Stimulated activated CD8-positive, alpha-beta memory T cell treated with anti-CD3 and anti-CD28 coated beads, Interleukin-7, amount 100 ng/mL, for 48 hours (primary cell): ENCODE data around the gene ATP8A2.

ENCODE experiments used
- DNase-seq, 2 donors: peaks; one replicate each; pipeline ENCODE4 v3.0.0-alpha.2; 2020; ENCODE audit warnings: low read depth in 1 of 2; ENCODE audit errors: extremely low read depth in 1 of 2

ATP8A2 gene

GRCh38 chr13:26021516-26021915 is 649.7 kb downstream of the ATP8A2 start:
- DNase-seq: no peak

DNA sequence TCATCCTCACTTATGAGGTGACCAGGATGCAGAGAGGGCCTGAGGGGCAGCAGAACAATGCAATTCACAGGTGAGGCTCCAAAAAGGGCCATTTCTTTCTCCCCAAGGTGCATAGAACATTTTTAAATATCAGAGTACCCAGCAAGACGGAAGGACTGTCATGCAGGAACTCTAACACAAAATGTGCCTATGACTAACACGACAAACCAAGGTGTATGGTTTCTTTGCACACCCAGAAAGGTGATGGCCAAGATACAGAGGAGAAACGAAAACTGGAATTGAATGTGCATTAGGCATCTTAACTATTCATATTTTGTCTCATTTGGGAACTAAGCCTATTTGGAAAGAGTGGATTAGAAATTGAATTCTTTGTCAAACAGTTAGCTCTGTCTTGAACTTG is 650.2 kb downstream of the ATP8A2 start:
- no peak for DNase-seq

GRCh38 chr13:26022538-26023292 is 650.9 kb downstream of the ATP8A2 start:
- no peak for DNase-seq

- DNase-seq: no peak
Observed at GRCh38 chr13:26024558-26024957, 652.8 kb downstream of the ATP8A2 start.

DNA sequence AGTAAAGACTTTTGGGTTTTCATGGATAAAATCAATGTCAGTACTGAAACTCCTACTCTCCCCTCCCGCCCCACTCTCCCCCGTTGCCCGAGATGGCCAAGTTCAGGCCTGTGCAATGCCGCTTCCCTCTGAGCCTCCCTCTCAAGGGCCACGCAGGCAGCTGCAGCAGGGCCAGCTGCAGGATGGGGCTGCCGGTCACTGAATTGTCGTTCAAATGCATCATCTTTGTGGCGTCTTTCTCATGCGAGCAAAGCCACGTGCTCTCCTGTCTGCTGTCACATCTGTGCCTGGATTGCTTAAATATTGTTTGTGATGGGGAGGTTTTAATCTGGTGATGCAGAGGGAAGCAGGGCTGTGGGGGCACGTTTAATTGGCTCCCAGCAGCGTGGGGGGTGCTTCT is 653.4 kb downstream of the ATP8A2 start:
- no peak for DNase-seq

GRCh38 chr13:26025771-26026170 is 654.0 kb downstream of the ATP8A2 start:
- DNase-seq: no peak

- no peak for DNase-seq
Observed at GRCh38 chr13:26026211-26026610, 654.4 kb downstream of the ATP8A2 start.

GRCh38 chr13:26029581-26030136 is 657.9 kb downstream of the ATP8A2 start:
- no peak for DNase-seq

DNA sequence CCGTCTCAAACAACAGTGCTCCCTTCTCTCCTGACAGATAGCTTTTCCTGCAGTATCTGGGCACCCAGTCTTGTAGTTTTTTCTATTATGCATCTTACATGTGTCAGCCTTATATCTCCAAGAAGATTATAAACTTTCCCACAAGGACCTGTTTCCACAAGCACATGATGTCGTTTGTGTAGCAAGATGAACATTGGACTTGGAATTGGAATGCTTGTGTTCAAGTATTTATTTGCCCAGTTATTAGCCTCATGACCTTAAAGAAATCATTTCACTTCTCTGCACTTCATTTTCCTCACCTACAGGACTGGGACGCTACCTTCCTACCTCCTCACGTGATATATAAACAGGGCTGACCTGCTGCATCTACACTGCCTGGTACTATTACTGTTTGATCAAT is 658.6 kb downstream of the ATP8A2 start:
- no peak for DNase-seq

GRCh38 chr13:26034018-26034417 is 662.2 kb downstream of the ATP8A2 start:
- no peak for DNase-seq

- DNase-seq: no peak
Observed at GRCh38 chr13:26036383-26036782, 664.6 kb downstream of the ATP8A2 start.

- no peak for DNase-seq
Observed at GRCh38 chr13:26037302-26037701, 665.5 kb downstream of the ATP8A2 start.

DNA sequence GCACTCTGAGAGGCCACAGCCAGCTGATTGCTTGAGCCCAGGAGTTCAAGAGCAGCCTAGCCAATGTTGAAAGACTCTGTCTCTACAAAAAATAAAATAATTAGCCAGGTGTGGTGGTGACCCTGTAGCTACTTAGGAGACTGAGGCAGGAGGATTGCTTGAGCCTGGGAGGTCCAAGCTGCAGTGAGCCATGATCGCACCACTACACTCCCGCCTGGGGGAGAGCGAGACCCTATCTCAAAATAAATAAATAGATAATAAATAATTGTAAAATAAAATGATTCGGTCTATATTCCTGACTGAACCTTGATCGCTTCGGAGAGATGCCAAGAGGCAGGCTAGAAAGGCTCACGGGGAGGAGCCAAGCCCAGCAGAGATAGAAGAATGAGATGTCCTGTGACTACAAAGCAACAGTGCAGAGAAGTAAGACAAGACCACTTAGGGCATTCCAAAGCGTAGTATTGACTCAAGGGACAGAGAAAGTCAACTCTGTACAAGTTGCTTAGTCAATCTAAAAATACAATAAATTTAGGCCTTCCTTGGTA is 667.2 kb downstream of the ATP8A2 start:
- DNase-seq: no peak

- no peak for DNase-seq
Observed at GRCh38 chr13:26041444-26041843, 669.7 kb downstream of the ATP8A2 start.

- DNase-seq: no peak
Observed at GRCh38 chr13:26042785-26043184, 671.0 kb downstream of the ATP8A2 start.

GRCh38 chr13:26045142-26045541 is 673.4 kb downstream of the ATP8A2 start:
- DNase-seq: no peak

- no peak for DNase-seq
Observed at GRCh38 chr13:26046639-26047038, 674.9 kb downstream of the ATP8A2 start.

GRCh38 chr13:26047040-26047439 is 675.3 kb downstream of the ATP8A2 start:
- no peak for DNase-seq

DNA sequence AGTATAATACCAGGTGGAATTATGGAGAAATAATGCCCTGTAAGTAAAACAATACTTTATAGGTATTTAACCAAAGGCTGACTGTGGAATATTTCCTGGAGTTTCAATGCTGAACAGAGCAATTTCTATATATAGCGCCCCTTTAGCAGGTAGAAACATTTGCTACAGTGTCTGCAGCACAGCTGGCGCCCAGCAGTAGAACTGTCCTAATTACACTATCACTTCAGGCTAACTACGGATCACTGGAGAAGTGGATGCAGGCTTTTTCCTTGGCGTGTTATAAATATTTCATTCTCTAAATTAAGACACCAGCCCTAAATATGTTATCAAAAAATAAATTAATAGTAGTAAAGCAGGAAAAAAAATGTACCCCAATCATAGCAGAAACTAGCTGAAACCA is 677.0 kb downstream of the ATP8A2 start:
- no peak for DNase-seq

- DNase-seq: no peak
Observed at GRCh38 chr13:26050568-26051230, 678.9 kb downstream of the ATP8A2 start.

GRCh38 chr13:26051231-26051656 is 679.5 kb downstream of the ATP8A2 start:
- no peak for DNase-seq
